Hepatocyte (in vitro differentiated cells): Measurements from ENCODE around the gene A3GALT2.

ENCODE experiments used
- EZH2 ChIP-seq: fragments of 200-600 bp; sonication (generic); IDR thresholded peaks from 2 replicates; pipeline ENCODE4 v1.6.1; 2016; ENCODE audit warnings: antibody characterized with exemption, mild to moderate bottlenecking, borderline replicate concordance
- TF ChIP-seq, protein P1 (sequence below): fragments of 200-600 bp; sonication (generic); IDR thresholded peaks from 2 replicates; pipeline ENCODE4 v1.5.1; 2016; ENCODE audit warnings: antibody characterized with exemption, mild to moderate bottlenecking; ENCODE audit not compliant: poor library complexity

DNA sequence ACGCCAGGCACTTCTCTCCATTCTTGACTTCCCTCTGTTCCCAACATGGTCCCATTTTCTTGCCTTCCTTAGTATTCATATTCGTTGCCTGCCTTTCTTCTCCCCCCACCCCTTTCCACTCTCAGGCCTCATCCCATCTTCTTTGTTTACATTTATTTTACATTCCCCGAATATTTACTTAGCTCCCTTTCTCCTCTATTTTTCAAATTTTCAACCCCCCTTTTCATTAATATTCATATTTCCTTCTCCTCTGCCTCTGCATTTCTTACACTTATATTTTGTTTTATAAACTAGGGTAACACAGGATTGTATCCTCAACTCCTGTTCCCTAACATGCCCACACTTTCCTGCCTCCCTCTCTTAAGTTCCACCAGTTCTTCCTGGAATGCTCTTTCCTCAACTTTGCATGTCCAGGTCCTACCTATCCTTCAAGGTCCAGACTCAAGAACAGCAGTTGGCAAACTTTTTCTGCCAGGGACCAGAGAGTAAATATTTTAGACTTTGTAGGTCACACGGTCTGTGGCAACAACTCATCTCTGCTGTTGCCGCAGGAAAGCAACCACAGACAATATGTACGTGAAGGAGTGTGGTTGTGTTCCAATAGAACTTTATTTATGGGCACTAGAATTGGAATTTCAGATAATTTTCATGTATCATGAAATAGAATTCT, 29.8 kb upstream of the A3GALT2 start:
- TF ChIP-seq, protein P1, sequence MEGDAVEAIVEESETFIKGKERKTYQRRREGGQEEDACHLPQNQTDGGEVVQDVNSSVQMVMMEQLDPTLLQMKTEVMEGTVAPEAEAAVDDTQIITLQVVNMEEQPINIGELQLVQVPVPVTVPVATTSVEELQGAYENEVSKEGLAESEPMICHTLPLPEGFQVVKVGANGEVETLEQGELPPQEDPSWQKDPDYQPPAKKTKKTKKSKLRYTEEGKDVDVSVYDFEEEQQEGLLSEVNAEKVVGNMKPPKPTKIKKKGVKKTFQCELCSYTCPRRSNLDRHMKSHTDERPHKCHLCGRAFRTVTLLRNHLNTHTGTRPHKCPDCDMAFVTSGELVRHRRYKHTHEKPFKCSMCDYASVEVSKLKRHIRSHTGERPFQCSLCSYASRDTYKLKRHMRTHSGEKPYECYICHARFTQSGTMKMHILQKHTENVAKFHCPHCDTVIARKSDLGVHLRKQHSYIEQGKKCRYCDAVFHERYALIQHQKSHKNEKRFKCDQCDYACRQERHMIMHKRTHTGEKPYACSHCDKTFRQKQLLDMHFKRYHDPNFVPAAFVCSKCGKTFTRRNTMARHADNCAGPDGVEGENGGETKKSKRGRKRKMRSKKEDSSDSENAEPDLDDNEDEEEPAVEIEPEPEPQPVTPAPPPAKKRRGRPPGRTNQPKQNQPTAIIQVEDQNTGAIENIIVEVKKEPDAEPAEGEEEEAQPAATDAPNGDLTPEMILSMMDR: no peak
- no peak for TF ChIP-seq EZH2
